22Rv1 (cell line): ENCODE results near the gene UBE2S.
"Not testable (repeated sequence)": the region's sequence is repeated elsewhere in the genome, so short reads cannot be mapped to it uniquely, and the experiment has no call there.

Source experiments
- ZFX ChIP-seq: fragments of 450-650 bp; IDR thresholded peaks from 2 replicates; pipeline ENCODE4 v1.6.1; 2017; ENCODE audit warnings: antibody characterized with exemption, borderline replicate concordance
- TF ChIP-seq, protein P1 (sequence below): fragments of 450-650 bp; IDR thresholded peaks from 2 replicates; pipeline ENCODE4 v1.5.1; 2017; ENCODE audit warnings: mild to moderate bottlenecking

DNA sequence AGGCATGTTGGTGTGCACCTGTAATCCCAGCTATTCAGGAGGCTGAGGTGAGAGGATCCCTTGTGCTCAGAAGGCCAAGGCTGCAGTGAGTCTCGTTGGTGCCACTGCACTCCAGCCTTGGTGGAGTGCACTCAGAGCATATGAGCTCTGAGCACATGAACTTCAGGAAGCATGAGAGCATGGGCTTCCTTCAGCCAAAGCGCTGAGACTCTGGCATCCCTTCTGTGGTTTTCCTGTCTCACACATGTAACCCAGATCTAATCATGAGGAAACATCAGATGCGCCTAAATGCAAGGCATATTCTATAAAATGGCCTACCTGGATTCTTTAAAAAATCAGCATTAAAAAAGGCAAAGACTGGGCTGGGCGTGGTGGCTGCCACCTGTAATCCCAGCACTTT, 13.7 kb upstream of the UBE2S start:
- TF ChIP-seq, protein P1, sequence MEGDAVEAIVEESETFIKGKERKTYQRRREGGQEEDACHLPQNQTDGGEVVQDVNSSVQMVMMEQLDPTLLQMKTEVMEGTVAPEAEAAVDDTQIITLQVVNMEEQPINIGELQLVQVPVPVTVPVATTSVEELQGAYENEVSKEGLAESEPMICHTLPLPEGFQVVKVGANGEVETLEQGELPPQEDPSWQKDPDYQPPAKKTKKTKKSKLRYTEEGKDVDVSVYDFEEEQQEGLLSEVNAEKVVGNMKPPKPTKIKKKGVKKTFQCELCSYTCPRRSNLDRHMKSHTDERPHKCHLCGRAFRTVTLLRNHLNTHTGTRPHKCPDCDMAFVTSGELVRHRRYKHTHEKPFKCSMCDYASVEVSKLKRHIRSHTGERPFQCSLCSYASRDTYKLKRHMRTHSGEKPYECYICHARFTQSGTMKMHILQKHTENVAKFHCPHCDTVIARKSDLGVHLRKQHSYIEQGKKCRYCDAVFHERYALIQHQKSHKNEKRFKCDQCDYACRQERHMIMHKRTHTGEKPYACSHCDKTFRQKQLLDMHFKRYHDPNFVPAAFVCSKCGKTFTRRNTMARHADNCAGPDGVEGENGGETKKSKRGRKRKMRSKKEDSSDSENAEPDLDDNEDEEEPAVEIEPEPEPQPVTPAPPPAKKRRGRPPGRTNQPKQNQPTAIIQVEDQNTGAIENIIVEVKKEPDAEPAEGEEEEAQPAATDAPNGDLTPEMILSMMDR = not testable (repeated sequence)
- TF ChIP-seq ZFX = not testable (repeated sequence)
